Ectodermal cell (in vitro differentiated cells): ENCODE results near the gene DDX51.
A peak's percentile ranks its signal among the peaks of the same experiment; 100 is the strongest.

Source experiments
- H3K27ac ChIP-seq: 2 replicates; pipeline ENCODE4 v1.7.0; 2013; ENCODE audit warnings: mild to moderate bottlenecking, low read depth, low read length; ENCODE audit not compliant: insufficient read depth, poor library complexity, severe bottlenecking
- H3K27me3 ChIP-seq: 2 replicates; pipeline ENCODE4 v1.7.0; 2013; ENCODE audit warnings: mild to moderate bottlenecking, low read length; ENCODE audit not compliant: insufficient read depth, control insufficient read depth, poor library complexity, severe bottlenecking
- H3K36me3 ChIP-seq: one replicate; pipeline ENCODE4 v1.7.0; 2013; ENCODE audit warnings: low read length; ENCODE audit not compliant: control insufficient read depth, insufficient read depth
- H3K4me1 ChIP-seq: one replicate; pipeline ENCODE4 v1.7.0; 2013; ENCODE audit warnings: low read length; ENCODE audit not compliant: control insufficient read depth, insufficient read depth
- H3K4me3 ChIP-seq: 2 replicates; pipeline ENCODE4 v1.7.0; 2013; ENCODE audit warnings: low read depth, low read length, control low read depth; ENCODE audit not compliant: insufficient read depth
- H3K9me3 ChIP-seq: 2 replicates; pipeline ENCODE4 v1.7.0; 2013; ENCODE audit warnings: mild to moderate bottlenecking, low read length, moderate library complexity; ENCODE audit not compliant: control insufficient read depth
- WGBS, 2 experiments: methylation state at CpG; one replicate each; pipeline ENCODE4 v1.1.7; 2013; ENCODE audit warnings: missing lambda C conversion rate in 2 of 2; 5-methylcytosine and 5-hydroxymethylcytosine counted together

The DDX51 gene

GRCh38 chr12:132146098-132146497 lies 2.0 kb upstream of the DDX51 start:
- Histone ChIP-seq H3K36me3 (peaks cover 27% of the 10 kb centered on the region), H3K4me1 (peaks cover 13% of the 10 kb centered on the region), H3K27ac (no peak overlapping the region), H3K9me3 (no peaks in the 10 kb centered on the region), H3K4me3 (no peak overlapping the region), H3K27me3 (no peaks in the 10 kb centered on the region)
- WGBS, 2 experiments: 95 to 96% methylated on average over 24 of the region's 24 CpGs

- Histone ChIP-seq H3K9me3 (no peaks in the 10 kb centered on the region), H3K36me3 (peaks cover 33% of the 10 kb centered on the region), H3K27ac (no peak overlapping the region), H3K4me3 (peak overlapping the region; percentile 70), H3K4me1 (peaks cover 13% of the 10 kb centered on the region), H3K27me3 (no peaks in the 10 kb centered on the region)
- 84 to 88% methylated on average over 7 of the region's 7 CpGs for WGBS, 2 experiments
Observed at GRCh38 chr12:132145334-132145733, 1.2 kb upstream of the DDX51 start.

- peak overlapping the region; percentile 50 for H3K27ac ChIP-seq
- H3K9me3 ChIP-seq: no peaks in the 10 kb centered on the region
- H3K27me3 ChIP-seq: no peaks in the 10 kb centered on the region
- H3K4me3 ChIP-seq: peak overlapping the region; percentile 70
- WGBS, 2 experiments: 7 to 8% methylated on average over 17 of the region's 17 CpGs
- peaks cover 13% of the 10 kb centered on the region for H3K4me1 ChIP-seq
- H3K36me3 ChIP-seq: peaks cover 36% of the 10 kb centered on the region
Observed at GRCh38 chr12:132144810-132145168, 670 bp upstream of the DDX51 start.

- WGBS, 2 experiments: 3 to 4% methylated on average over 82 of the region's 82 CpGs
- Histone ChIP-seq H3K36me3 (peaks cover 46% of the 10 kb centered on the region), H3K4me1 (peaks cover 13% of the 10 kb centered on the region), H3K9me3 (no peaks in the 10 kb centered on the region), H3K27me3 (no peaks in the 10 kb centered on the region), H3K27ac (no peak overlapping the region), H3K4me3 (peak overlapping the region; percentile 70)
Observed at GRCh38 chr12:132143336-132144071, 615 bp downstream of the DDX51 start.

- H3K36me3 ChIP-seq: peaks cover 45% of the 10 kb centered on the region
- peak overlapping the region; percentile 70 for H3K4me3 ChIP-seq
- no peaks in the 10 kb centered on the region for H3K9me3 ChIP-seq
- H3K27ac ChIP-seq: no peak overlapping the region
- WGBS, 2 experiments: 88 to 90% methylated on average over 24 of the region's 24 CpGs
- H3K27me3 ChIP-seq: no peaks in the 10 kb centered on the region
- H3K4me1 ChIP-seq: peaks cover 13% of the 10 kb centered on the region
Observed at GRCh38 chr12:132142679-132143335, 1.3 kb downstream of the DDX51 start.

GRCh38 chr12:132141976-132142678 lies 2.0 kb downstream of the DDX51 start:
- WGBS, 2 experiments: 95 to 96% methylated on average over 22 of the region's 22 CpGs
- peaks cover 13% of the 10 kb centered on the region for H3K4me1 ChIP-seq
- no peak overlapping the region for H3K4me3 ChIP-seq
- no peaks in the 10 kb centered on the region for H3K27me3 ChIP-seq
- H3K36me3 ChIP-seq: peaks cover 38% of the 10 kb centered on the region
- H3K27ac ChIP-seq: no peak overlapping the region
- no peaks in the 10 kb centered on the region for H3K9me3 ChIP-seq

GRCh38 chr12:132140918-132141841 lies 2.9 kb downstream of the DDX51 start:
- Histone ChIP-seq H3K9me3 (no peaks in the 10 kb centered on the region), H3K27ac (no peak overlapping the region), H3K4me1 (peaks cover 13% of the 10 kb centered on the region), H3K4me3 (no peak overlapping the region), H3K36me3 (peaks cover 33% of the 10 kb centered on the region), H3K27me3 (no peaks in the 10 kb centered on the region)
- 92 to 93% methylated on average over 38 of the region's 38 CpGs for WGBS, 2 experiments

GRCh38 chr12:132140501-132140900 lies 3.6 kb downstream of the DDX51 start:
- Histone ChIP-seq H3K36me3 (peaks cover 33% of the 10 kb centered on the region), H3K27ac (no peak overlapping the region), H3K4me1 (peaks cover 12% of the 10 kb centered on the region), H3K9me3 (no peaks in the 10 kb centered on the region), H3K27me3 (no peaks in the 10 kb centered on the region), H3K4me3 (no peak overlapping the region)
- 92% methylated on average over 15 of the region's 15 CpGs for WGBS, 2 experiments

- no peak overlapping the region for H3K27ac ChIP-seq
- H3K4me3 ChIP-seq: no peak overlapping the region
- H3K27me3 ChIP-seq: no peaks in the 10 kb centered on the region
- peaks cover 6% of the 10 kb centered on the region for H3K4me1 ChIP-seq
- peaks cover 33% of the 10 kb centered on the region for H3K36me3 ChIP-seq
- 95 to 96% methylated on average over 27 of the region's 27 CpGs for WGBS, 2 experiments
- H3K9me3 ChIP-seq: no peaks in the 10 kb centered on the region
Observed at GRCh38 chr12:132139912-132140311, 4.2 kb downstream of the DDX51 start.
